Duodenal mucosa (tissue), 2 donors: ENCODE measurements around the gene TMEM132A.

Experiments used
- H3K27ac ChIP-seq: one replicate; pipeline ENCODE4 v1.7.0; 2013; ENCODE audit warnings: low read depth, low read length
- H3K27me3 ChIP-seq, 2 donors: one replicate each; pipeline ENCODE4 v1.7.0; 2013; ENCODE audit warnings: low read length in 2 of 2, control low read depth in 1 of 2; ENCODE audit not compliant: insufficient read depth in 2 of 2, control insufficient read depth in 1 of 2
- H3K36me3 ChIP-seq, 2 donors: one replicate each; pipeline ENCODE4 v1.7.0; 2013; ENCODE audit warnings: low read length in 2 of 2, control low read depth in 1 of 2; ENCODE audit not compliant: insufficient read depth in 2 of 2, control insufficient read depth in 1 of 2
- H3K4me1 ChIP-seq, 2 donors: one replicate each; pipeline ENCODE4 v1.7.0; 2013; ENCODE audit warnings: low read length in 2 of 2, control low read depth in 1 of 2; ENCODE audit not compliant: insufficient read depth in 2 of 2, control insufficient read depth in 1 of 2
- H3K4me3 ChIP-seq, 2 donors: one replicate each; pipeline ENCODE4 v1.7.0; 2013; ENCODE audit warnings: low read length in 2 of 2, low read depth in 1 of 2
- H3K9ac ChIP-seq, 2 donors: one replicate each; pipeline ENCODE4 v1.7.0; 2013; ENCODE audit warnings: low read length in 2 of 2, low read depth in 1 of 2
- H3K9me3 ChIP-seq, 2 donors: one replicate each; pipeline ENCODE4 v1.7.0; 2013; ENCODE audit warnings: low read length in 2 of 2, control low read depth in 1 of 2; ENCODE audit not compliant: control insufficient read depth in 1 of 2

TMEM132A gene

GRCh38 chr11:60982184-60982583 is 57.9 kb downstream of the TMEM132A start:
- no peaks in the 10 kb centered on the region for H3K9me3 ChIP-seq
- no peak overlapping the region for H3K4me3 ChIP-seq
- no peaks in the 10 kb centered on the region for H3K27me3 ChIP-seq
- H3K4me1 ChIP-seq = peaks cover 0 to 4% of the 10 kb centered on the region in 2 donors
- no peaks in the 10 kb centered on the region for H3K36me3 ChIP-seq
- H3K9ac ChIP-seq = no peak overlapping the region
- no peak overlapping the region for H3K27ac ChIP-seq

- no peak overlapping the region for H3K27ac ChIP-seq
Measured at GRCh38 chr11:60984149-60984548, 59.9 kb downstream of the TMEM132A start.

GRCh38 chr11:60984636-60985035 is 60.4 kb downstream of the TMEM132A start:
- Histone ChIP-seq H3K27ac (no peak overlapping the region), H3K9me3 (no peaks in the 10 kb centered on the region), H3K4me1 (peaks cover 0 to 3% of the 10 kb centered on the region in 2 donors), H3K36me3 (no peaks in the 10 kb centered on the region), H3K4me3 (no peak overlapping the region), H3K27me3 (no peaks in the 10 kb centered on the region), H3K9ac (no peak overlapping the region)

More at GRCh38 chr11:60984149-60984548, 59.9 kb downstream of the TMEM132A start:
- Histone ChIP-seq H3K36me3 (no peaks in the 10 kb centered on the region), H3K4me3 (no peak overlapping the region), H3K9ac (no peak overlapping the region), H3K27me3 (no peaks in the 10 kb centered on the region), H3K4me1 (peaks cover 0 to 4% of the 10 kb centered on the region in 2 donors), H3K9me3 (no peaks in the 10 kb centered on the region)

GRCh38 chr11:60985501-60985900 is 61.2 kb downstream of the TMEM132A start:
- Histone ChIP-seq H3K36me3 (no peaks in the 10 kb centered on the region), H3K9ac (no peak overlapping the region), H3K27ac (no peak overlapping the region), H3K4me1 (no peaks in the 10 kb centered on the region), H3K4me3 (no peak overlapping the region), H3K9me3 (no peaks in the 10 kb centered on the region), H3K27me3 (no peaks in the 10 kb centered on the region)

GRCh38 chr11:60985991-60986915 is 62.0 kb downstream of the TMEM132A start:
- Histone ChIP-seq H3K4me1 (no peaks in the 10 kb centered on the region), H3K27ac (no peak overlapping the region), H3K4me3 (no peak overlapping the region), H3K9ac (no peak overlapping the region), H3K9me3 (no peaks in the 10 kb centered on the region), H3K36me3 (no peaks in the 10 kb centered on the region), H3K27me3 (no peaks in the 10 kb centered on the region)
